Kidney (tissue), 14 donors: ENCODE measurements around the gene MAML3. TPM values are rescaled to one million over a fixed set of nuclear protein-coding genes. Genes with fewer than 3 reads are reported as not detected.

ENCODE experiments used
- DNase-seq, 5 donors: peaks; one replicate each; pipeline ENCODE4 v3.0.0-alpha.2; 2013 to 2020
- FAIRE-seq: peaks from 2 replicates; lab custom pipeline; 2012; peaks lifted over from hg19 to GRCh38; lab: Jason Lieb, UNC
- H3K27ac ChIP-seq, 2 donors: one replicate each; pipeline ENCODE4 v1.7.0; 2013; ENCODE audit warnings: low read depth in 2 of 2, low read length in 2 of 2, inconsistent platforms in 1 of 2
- H3K27me3 ChIP-seq: one replicate; pipeline ENCODE4 v1.7.1; 2013; ENCODE audit warnings: low read length, inconsistent platforms; ENCODE audit not compliant: control insufficient read depth, insufficient read depth
- H3K36me3 ChIP-seq, 3 donors: one replicate each; pipeline versions ENCODE4 v1.7.0 to v1.7.1; 2013; ENCODE audit warnings: low read length in 3 of 3, control low read depth in 1 of 3, inconsistent platforms in 1 of 3; ENCODE audit not compliant: insufficient read depth in 3 of 3, control insufficient read depth in 2 of 3
- H3K4me1 ChIP-seq, 3 donors: one replicate each; pipeline versions ENCODE4 v1.7.0 to v1.7.1; 2013; ENCODE audit warnings: low read length in 3 of 3, inconsistent platforms in 1 of 3, low read depth in 1 of 3; ENCODE audit not compliant: control insufficient read depth in 2 of 3, insufficient read depth in 2 of 3
- H3K4me3 ChIP-seq, 3 donors: one replicate each; pipeline versions ENCODE4 v1.7.0 to v1.8.1; 2013; ENCODE audit warnings: low read length in 3 of 3, control low read depth in 1 of 3, inconsistent platforms in 1 of 3
- H3K9ac ChIP-seq, 3 donors: one replicate each; pipeline versions ENCODE4 v1.7.0 to v1.7.1; 2013; ENCODE audit warnings: low read length in 3 of 3, control low read depth in 1 of 3, inconsistent platforms in 1 of 3
- H3K9me3 ChIP-seq, 3 donors: one replicate each; pipeline versions ENCODE4 v1.7.0 to v1.7.1; 2013; ENCODE audit warnings: low read length in 3 of 3, control low read depth in 1 of 3, inconsistent platforms in 1 of 3; ENCODE audit not compliant: control insufficient read depth in 2 of 3, insufficient read depth in 1 of 3
- CTCF ChIP-seq: IDR thresholded peaks from 3 replicates; pipeline ENCODE4 v1.5.1; 2012; ENCODE audit warnings: mild to moderate bottlenecking, moderate library complexity, borderline replicate concordance; ENCODE audit not compliant: insufficient read depth; ENCODE audit errors: extremely low read depth
- intact Hi-C: fragments of 100-400 bp; cut with DNase I; formaldehyde crosslinking; loops from one replicate; pipeline ENCODE4 v1.11.1; 2022
- polyA plus RNA-seq: library from polyadenylated mRNA; stranded (reverse); fragments of 350-450 nt; fragmentation: Illumina TruSeq; extraction: RNeasy Lipid Tissue Mini Kit (QIAGEN cat#74804); gene quantifications from one replicate; pipeline ENCODE4 v1.2.3, GENCODE V29; 2014; ENCODE audit warnings: low read depth, low replicate concordance; ENCODE audit not compliant: insufficient read depth
- total RNA-seq: library from RNA; stranded (reverse); fragmentation: NEBNext Ultra II Directional; extraction: Animal tissue kit (Norgen Biotek cat#: 25700); gene quantifications from one replicate; pipeline ENCODE4 v1.2.1, GENCODE V29; 2021
- donor health status: control.
- donor health status: control.
- donor health status: control.
- donor health status: control.
- donor health status: control.
- donor health status: DM: yes; HTN: yes; CAD: no.
- donor health status: Normal renal cell carcinoma (clear cell type).

The MAML3 gene
- total and polyA plus RNA-seq, 2 donors from 2014 or later = 1.4 to 10.4 TPM

- Histone ChIP-seq H3K9me3 (no peaks in the 10 kb centered on the region), H3K36me3 (no peaks in the 10 kb centered on the region), H3K27ac (no peak overlapping the region), H3K4me1 (peaks cover 2 to 5% (median 5%) of the 10 kb centered on the region in 3 donors), H3K4me3 (no peak overlapping the region), H3K27me3 (no peaks in the 10 kb centered on the region), H3K9ac (no peak overlapping the region)
- FAIRE-seq (no peak), DNase-seq (no peak)
- intact Hi-C loops = loop anchor here (10.0 kb wide), 1 partner anchor 522 kb away; no protein-coding TSS in a partner anchor
- TF ChIP-seq CTCF = no peak
Measured at GRCh38 chr4:139732991-139733570, 420.9 kb downstream of the MAML3 start.

- intact Hi-C loops = no loop called here
- no peak for DNase-seq
- Histone ChIP-seq H3K36me3 (no peaks in the 10 kb centered on the region), H3K9me3 (no peaks in the 10 kb centered on the region), H3K27ac (no peak overlapping the region), H3K9ac (no peak overlapping the region), H3K4me1 (peaks cover 0 to 5% (median under 1%) of the 10 kb centered on the region in 3 donors), H3K4me3 (no peak overlapping the region), H3K27me3 (no peaks in the 10 kb centered on the region)
- no peak for TF ChIP-seq CTCF
- no peak for FAIRE-seq
Measured at GRCh38 chr4:139728840-139729239, 425.1 kb downstream of the MAML3 start.

DNA sequence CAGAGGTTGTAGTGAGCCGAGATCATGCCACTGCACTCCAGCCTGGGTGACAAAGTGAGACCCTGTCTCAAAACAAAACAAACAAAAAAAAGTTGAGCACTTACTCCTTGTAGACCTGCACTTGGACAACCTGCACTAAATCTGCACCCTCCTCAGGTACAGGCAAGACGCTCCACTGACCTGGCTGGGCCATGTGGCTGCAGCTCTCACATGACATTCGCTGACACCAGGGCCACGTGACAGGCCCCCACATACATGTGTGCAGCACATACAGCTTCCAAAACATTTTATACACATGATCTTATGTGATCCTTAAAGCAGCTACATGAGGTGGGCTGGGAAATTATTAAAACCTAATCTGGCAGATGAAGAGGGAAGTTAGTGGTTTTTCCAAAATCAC lies 425.8 kb downstream of the MAML3 start:
- H3K9me3 ChIP-seq = no peaks in the 10 kb centered on the region
- DNase-seq (no peak), FAIRE-seq (no peak)
- no peaks in the 10 kb centered on the region for H3K27me3 ChIP-seq
- no peak overlapping the region for H3K9ac ChIP-seq
- intact Hi-C loops = no loop called here
- TF ChIP-seq CTCF = no peak
- H3K4me3 ChIP-seq = no peak overlapping the region
- H3K4me1 ChIP-seq = peaks cover 0 to 5% (median 0%) of the 10 kb centered on the region in 3 donors
- no peak overlapping the region for H3K27ac ChIP-seq
- H3K36me3 ChIP-seq = no peaks in the 10 kb centered on the region

DNA sequence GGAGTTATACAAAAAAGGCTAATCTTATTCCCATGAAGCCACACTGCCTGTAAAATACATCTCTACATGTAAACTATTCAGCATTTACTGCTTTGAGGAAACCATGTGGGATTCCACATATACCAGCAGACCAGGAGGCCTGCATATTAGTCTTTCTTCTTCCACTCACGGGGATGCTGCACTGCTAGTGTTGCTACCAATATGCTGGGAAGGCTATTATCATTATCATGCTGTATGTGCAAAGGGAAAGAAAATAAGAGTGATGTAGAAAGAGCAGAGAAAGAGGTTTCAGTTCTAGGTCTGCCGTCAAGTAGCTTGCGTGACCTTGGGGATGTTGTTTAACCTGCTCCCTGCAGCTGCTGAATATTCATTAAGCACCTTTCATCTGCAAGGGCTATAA lies 427.4 kb downstream of the MAML3 start:
- peak overlapping the region; percentile 13 to 68 for H3K27ac ChIP-seq
- no peaks in the 10 kb centered on the region for H3K27me3 ChIP-seq
- no peaks in the 10 kb centered on the region for H3K36me3 ChIP-seq
- no peak for TF ChIP-seq CTCF
- peaks cover 0 to 5% (median 0%) of the 10 kb centered on the region in 3 donors for H3K4me1 ChIP-seq
- H3K9ac ChIP-seq = no peak overlapping the region
- DNase-seq (peak in 1 of 5 donors; percentile 28), FAIRE-seq (no peak)
- no peak overlapping the region for H3K4me3 ChIP-seq
- H3K9me3 ChIP-seq = no peaks in the 10 kb centered on the region
- intact Hi-C loops = no loop called here
